Melanocyte of skin (primary cell): Measurements from ENCODE around the gene FDCSP. TPM values are rescaled to one million over a fixed set of nuclear protein-coding genes. Genes with fewer than 3 reads are reported as not detected.

ENCODE experiments used
- total RNA-seq, 2 donors: library from RNA; depleted of rRNA; stranded (reverse); fragments of >200 nt; gene quantifications; 2 replicates each; pipeline ENCODE4 v1.2.3, GENCODE V29; 2012

The FDCSP gene
- 100 to 1,000 TPM in 1 of 2 donors, not detected in 1; 183 TPM for total RNA-seq

GRCh38 chr4:70225824-70226223, at the start of gene FDCSP:
FDCSP (plus strand) TSS chr4:70226124; CDS start chr4:70231195, 5,071 bp downstream.

DNA sequence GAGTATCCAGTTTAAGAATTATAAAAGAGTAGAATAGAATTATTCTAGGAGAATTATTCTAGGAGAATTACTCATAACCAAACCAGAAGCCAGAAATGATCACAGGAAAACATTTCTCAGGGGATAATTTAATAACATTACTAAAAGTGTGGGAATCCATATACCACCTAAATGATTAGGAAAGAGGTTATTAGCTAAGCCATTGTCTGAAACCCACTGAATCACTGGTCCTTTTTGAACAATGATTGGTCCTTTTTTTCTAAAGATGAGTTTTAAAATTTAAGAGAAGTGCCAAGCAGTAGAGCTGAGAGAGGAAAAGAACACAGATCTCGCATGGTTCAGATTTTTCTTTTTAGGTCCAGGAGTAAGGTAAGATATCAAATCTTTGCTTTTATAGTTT, 30.5 kb upstream of the FDCSP start, which contains the start of gene ODAM:
Gene ODAM, plus strand, starts transcription at position 301 of the 400 bp plus-strand sequence. CDS start 819 bp downstream, outside the sequence.

GRCh38 chr4:70242297-70242696, 16.4 kb downstream of the FDCSP start, which contains the start of gene CSN3:
CSN3 (plus strand) TSS chr4:70242597; CDS start chr4:70244820, 2,223 bp downstream.

Other genes with a start within 250 kb of the FDCSP start
- gene STATH, start 230.2 kb upstream of the FDCSP start, total RNA-seq, result not detected
- gene HTN3, start 197.7 kb upstream of the FDCSP start, total RNA-seq, result not detected
- gene HTN1, start 175.7 kb upstream of the FDCSP start, total RNA-seq, result not detected
- not detected for gene PRR27, start 71.9 kb upstream of the FDCSP start, total RNA-seq
- gene ODAM, start 30.4 kb upstream of the FDCSP start, total RNA-seq, result not detected
- not detected for gene CSN3, start 16.5 kb downstream of the FDCSP start, total RNA-seq
- not detected for gene CABS1, start 108.9 kb downstream of the FDCSP start, total RNA-seq
- not detected for gene SMR3A, start 134.6 kb downstream of the FDCSP start, total RNA-seq
- not detected for gene SMR3B, start 157.0 kb downstream of the FDCSP start, total RNA-seq
- gene OPRPN, start 171.8 kb downstream of the FDCSP start, total RNA-seq, result not detected
- not detected for gene MUC7, start 246.1 kb downstream of the FDCSP start, total RNA-seq